Medulla oblongata (tissue), 1 donor: ENCODE results near the gene EIF4B.

Experiments used
- DNase-seq: peaks from one replicate; pipeline ENCODE4 v3.0.0-alpha.2; 2015; ENCODE audit errors: extremely low spot score

Gene EIF4B

GRCh38 chr12:53044896-53045695, 38.8 kb downstream of the EIF4B start:
- no peak for DNase-seq

DNA sequence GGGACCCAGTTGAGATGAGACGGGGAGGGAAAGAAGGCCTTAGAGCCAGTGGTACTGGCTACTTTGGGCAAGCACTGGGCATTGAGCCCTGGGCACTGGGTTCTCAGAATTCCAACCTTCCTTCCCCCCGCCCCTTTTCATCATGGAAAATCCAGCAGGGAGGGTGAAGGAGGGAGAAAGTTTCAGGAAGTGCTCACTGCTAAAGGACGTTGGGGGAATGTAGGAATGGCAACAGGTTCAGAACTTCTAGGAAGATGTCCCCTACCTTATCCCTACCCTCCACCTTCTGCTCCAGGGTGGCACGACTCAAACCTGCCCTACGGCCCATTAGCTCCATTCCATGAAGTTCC, 39.4 kb downstream of the EIF4B start:
- DNase-seq, result peak; percentile 36

GRCh38 chr12:53046655-53047220, 40.5 kb downstream of the EIF4B start:
- peak; percentile 89 for DNase-seq

- peak; percentile 64 for DNase-seq
Measured at GRCh38 chr12:53047221-53048032, 41.2 kb downstream of the EIF4B start.

GRCh38 chr12:53048033-53048779, 42.0 kb downstream of the EIF4B start:
- peak; percentile 76 for DNase-seq

- peak; percentile 50 for DNase-seq
Measured at GRCh38 chr12:53048780-53049401, 42.6 kb downstream of the EIF4B start.

DNA sequence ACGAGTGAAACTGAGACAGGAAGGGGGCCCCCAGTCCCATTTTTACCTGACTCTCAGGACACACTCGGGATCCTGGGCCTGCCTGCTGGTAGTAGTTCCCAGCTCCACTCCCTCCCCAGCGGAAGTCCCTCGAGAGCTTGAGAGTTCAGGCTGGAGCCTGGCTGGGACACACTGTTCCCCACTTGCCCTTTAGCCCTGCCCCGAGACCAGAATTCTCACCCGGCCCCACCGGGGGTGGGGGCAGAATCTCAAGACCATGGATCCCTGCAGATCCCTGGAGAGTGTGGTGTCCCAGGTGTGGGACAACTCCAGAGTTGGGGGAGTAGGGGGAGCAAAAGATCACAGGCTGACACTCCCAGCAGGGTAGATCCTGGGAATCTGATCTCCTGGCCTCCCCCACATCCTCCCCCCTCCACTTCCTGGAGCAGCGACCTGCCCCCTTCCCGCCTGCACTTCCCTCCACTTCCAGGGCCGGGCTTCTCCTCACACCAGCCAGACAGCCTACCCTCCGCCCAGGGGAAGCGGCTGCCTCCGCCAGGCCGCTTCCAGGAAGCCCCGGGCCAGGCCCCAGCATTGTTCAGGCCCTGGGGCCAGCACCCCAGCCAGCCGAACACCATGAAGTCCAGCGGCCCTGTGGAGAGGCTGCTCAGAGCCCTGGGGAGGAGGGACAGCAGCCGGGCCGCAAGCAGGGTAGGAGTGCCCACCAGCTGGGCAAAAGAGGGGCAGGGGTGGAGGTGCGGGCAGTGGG, 43.5 kb downstream of the EIF4B start, which contains the start of gene TNS2:
Gene TNS2 (plus strand): TSS at position 495 of the 748 bp plus-strand sequence. CDS start 121 bp downstream, at position 616.
- peak; percentile 32 for DNase-seq

DNA sequence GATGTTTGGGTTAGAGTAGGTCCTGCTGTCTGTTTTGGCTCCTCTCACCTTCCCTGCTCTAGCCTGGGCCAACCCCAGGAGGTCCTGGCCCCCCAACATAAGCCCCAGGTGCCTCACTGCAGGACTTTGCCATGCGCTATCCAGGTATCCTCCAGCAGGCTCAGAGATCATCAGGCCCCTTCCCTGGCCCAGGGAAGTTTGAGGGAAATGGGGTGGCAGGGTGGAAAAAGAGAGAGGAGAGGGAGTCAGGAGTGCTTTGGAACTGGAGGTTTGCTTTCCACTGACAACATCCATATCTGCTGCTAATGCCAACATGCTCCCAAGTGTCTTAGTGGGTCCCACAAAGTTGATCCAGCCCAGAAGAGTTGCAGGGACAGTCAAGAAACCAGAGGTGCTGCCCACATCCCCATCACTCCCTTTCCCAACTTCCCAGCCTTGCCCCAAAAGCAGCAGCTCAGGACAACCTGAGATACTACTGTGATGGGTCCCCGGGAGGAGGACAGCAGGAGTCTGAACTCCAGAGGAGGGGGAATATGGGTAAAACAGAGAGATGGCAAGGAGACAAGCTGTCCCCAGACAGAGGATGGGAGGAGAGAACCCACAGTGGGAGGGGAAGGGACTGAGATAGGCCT, 44.3 kb downstream of the EIF4B start:
- DNase-seq, result no peak

GRCh38 chr12:53051058-53051880, 45.0 kb downstream of the EIF4B start:
- DNase-seq, result peak; percentile 96

- no peak for DNase-seq
Measured at GRCh38 chr12:53051881-53052412, 45.7 kb downstream of the EIF4B start.

DNA sequence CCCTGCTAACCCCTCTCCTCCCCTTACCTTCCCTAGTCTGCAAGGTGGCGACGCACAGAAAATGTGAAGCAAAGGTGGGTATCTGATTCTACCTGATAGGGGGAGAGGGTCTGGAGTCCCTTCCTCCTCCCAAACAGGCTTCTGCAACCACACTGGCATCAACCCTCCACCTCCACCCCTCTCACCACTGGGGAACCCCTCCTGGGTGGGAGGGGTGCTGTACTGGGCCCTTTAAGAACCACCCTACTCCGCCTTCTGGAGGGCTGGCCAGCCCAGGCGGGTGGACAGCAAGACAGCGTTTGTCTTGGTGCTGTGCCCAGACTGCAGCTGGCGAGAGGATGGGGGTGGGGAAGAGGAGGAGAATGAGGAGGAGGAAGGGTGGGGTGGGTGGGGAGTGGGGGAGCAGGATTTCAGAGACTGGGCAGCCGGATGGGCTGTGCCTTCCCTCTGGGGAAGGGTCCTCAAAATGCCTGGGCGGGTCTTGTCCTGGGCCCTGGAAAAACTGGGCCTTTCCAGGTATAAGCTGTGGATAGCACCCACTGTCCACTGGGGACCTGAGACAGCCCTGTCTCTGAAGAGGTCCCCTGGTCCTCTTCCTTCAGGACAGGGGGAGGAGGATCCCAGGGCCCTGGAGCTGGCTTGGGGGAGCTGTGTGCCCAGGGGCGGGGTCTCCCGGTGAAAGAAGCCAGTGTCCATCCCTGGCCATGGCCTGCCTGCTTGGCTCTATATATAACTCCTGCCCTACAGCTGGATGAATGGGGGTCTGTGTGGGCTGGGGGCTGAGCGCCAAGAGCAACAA, 46.4 kb downstream of the EIF4B start:
- DNase-seq, result peak; percentile 96

- peak; percentile 71 for DNase-seq
Measured at GRCh38 chr12:53053218-53054111, 47.2 kb downstream of the EIF4B start.

GRCh38 chr12:53054112-53054878, 48.0 kb downstream of the EIF4B start:
- peak; percentile 98 for DNase-seq

DNA sequence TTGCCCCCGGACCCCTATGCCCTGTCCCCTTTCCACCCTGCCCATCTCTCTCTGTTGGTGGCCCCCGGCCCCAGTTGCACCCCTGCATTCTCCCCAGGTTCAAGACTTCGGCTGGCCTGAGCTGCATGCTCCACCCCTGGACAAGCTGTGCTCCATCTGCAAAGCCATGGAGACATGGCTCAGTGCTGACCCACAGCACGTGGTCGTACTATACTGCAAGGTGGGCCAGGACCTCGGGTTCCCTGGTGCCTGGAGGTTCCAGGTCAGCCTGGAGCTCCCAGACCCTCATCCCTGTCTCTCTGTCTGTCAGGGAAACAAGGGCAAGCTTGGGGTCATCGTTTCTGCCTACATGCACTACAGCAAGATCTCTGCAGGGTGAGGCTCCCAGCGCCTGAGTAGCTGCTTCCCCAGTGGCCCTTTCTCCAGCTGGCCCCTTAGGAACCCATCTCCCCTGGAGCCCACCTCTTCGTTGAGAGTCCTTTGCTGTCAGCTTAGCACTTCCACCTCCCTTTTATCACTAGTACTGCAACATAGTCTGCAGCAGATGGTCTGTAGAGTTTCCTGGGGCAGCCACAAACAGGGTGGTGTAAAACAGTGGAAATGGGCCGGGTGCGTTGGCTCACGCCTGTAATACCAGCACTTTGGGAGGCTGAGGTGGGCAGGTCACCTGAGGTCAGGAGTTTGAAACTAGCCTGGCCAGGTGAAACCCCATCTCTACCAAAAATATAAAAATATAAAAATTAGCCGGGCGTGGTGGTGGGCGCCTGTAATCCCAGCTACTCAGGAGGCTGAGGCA, 49.4 kb downstream of the EIF4B start:
- no peak for DNase-seq

DNA sequence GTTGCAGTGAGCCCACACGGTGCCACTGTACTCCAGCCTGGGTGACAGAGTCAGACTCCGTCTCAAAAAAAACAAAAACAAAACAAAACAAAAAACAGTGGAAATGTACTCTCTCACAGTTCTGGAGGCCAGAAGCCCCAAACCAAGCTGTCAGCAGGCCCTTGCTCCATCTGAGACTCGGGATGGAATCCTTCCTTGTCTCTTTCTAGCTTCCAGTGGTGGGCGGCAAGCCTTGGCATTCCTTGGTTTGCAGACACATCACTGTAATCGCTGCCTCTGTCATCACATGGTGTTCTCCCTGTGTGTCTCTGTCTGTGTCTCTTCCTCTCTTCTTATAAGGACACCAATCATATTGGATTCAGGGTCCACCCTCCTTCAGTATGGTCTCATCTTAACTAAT, 50.0 kb downstream of the EIF4B start:
- no peak for DNase-seq
